C1 segment of cervical spinal cord (tissue), 14 donors: ENCODE data around the gene MYEOV.
A peak's percentile ranks its signal among the peaks of the same experiment; 100 is the strongest.

Experiments
- DNase-seq, 14 donors: peaks; one replicate each; lab custom pipeline; 2025; lab: John Stamatoyannopoulos, UW

MYEOV gene

GRCh38 chr11:69316956-69317355 lies 23.0 kb downstream of the MYEOV start:
- DNase-seq: no peak

GRCh38 chr11:69317401-69318092 lies 23.6 kb downstream of the MYEOV start:
- no peak for DNase-seq

- DNase-seq: no peak
These were observed 24.1 kb downstream of the MYEOV start for GRCh38 chr11:69318093-69318420.

- no peak for DNase-seq
These were observed 25.5 kb downstream of the MYEOV start for GRCh38 chr11:69319255-69320106.

- no peak for DNase-seq
These were observed 26.4 kb downstream of the MYEOV start for GRCh38 chr11:69320326-69320725.

GRCh38 chr11:69320756-69321741 lies 27.1 kb downstream of the MYEOV start:
- DNase-seq: no peak

- no peak for DNase-seq
These were observed 28.0 kb downstream of the MYEOV start for GRCh38 chr11:69321877-69322361.

GRCh38 chr11:69325446-69325845 lies 31.5 kb downstream of the MYEOV start:
- no peak for DNase-seq

- DNase-seq: no peak
These were observed 32.8 kb downstream of the MYEOV start for GRCh38 chr11:69326622-69327219.

GRCh38 chr11:69327741-69328191 lies 33.8 kb downstream of the MYEOV start:
- DNase-seq: peak in 2 of 14 donors; percentile 18 to 43

- no peak for DNase-seq
These were observed 34.3 kb downstream of the MYEOV start for GRCh38 chr11:69328231-69328630.

- no peak for DNase-seq
These were observed 35.6 kb downstream of the MYEOV start for GRCh38 chr11:69329581-69329980.

GRCh38 chr11:69330330-69330729 lies 36.4 kb downstream of the MYEOV start:
- DNase-seq: no peak

GRCh38 chr11:69333149-69333710 lies 39.3 kb downstream of the MYEOV start:
- no peak for DNase-seq

- no peak for DNase-seq
These were observed 39.9 kb downstream of the MYEOV start for GRCh38 chr11:69333879-69334278.

- DNase-seq: no peak
These were observed 41.2 kb downstream of the MYEOV start for GRCh38 chr11:69335007-69335780.

GRCh38 chr11:69335781-69336405 lies 41.9 kb downstream of the MYEOV start:
- DNase-seq: no peak

GRCh38 chr11:69337211-69337721 lies 43.3 kb downstream of the MYEOV start:
- no peak for DNase-seq

- no peak for DNase-seq
These were observed 45.2 kb downstream of the MYEOV start for GRCh38 chr11:69339041-69339733.
